Measurements from ENCODE around the gene GLI3. TPM values are rescaled to one million over a fixed set of nuclear protein-coding genes. Genes with fewer than 3 reads are reported as not detected.

The GLI3 gene
- total RNA-seq, 1 experiment from 2014 or later, result not detected

- Histone ChIP-seq H4K20me1 (ENCODE audit: insufficient read depth) (no peaks in the 10 kb centered on the region), H3K4me3 (no peak overlapping the region), H3K27me3 (ENCODE audit: insufficient read depth, low read depth) (peaks cover 15% of the 10 kb centered on the region), H3K9me2 (ENCODE audit: insufficient read depth) (no peaks in the 10 kb centered on the region), H2AFZ (no peak overlapping the region), H3K79me2 (ENCODE audit: low read depth) (no peaks in the 10 kb centered on the region), H3K4me2 (no peak overlapping the region), H3K27ac (no peak overlapping the region), H3K4me1 (replicated peaks; ENCODE audit: insufficient read depth) (no peaks in the 10 kb centered on the region), H3K9me3 (ENCODE audit: insufficient read depth, low read depth) (no peaks in the 10 kb centered on the region), H3F3A (ENCODE audit: insufficient read depth, low read depth) (no peaks in the 10 kb centered on the region), H3K36me3 (ENCODE audit: low read depth) (no peaks in the 10 kb centered on the region)
- TF ChIP-seq, protein P1, sequence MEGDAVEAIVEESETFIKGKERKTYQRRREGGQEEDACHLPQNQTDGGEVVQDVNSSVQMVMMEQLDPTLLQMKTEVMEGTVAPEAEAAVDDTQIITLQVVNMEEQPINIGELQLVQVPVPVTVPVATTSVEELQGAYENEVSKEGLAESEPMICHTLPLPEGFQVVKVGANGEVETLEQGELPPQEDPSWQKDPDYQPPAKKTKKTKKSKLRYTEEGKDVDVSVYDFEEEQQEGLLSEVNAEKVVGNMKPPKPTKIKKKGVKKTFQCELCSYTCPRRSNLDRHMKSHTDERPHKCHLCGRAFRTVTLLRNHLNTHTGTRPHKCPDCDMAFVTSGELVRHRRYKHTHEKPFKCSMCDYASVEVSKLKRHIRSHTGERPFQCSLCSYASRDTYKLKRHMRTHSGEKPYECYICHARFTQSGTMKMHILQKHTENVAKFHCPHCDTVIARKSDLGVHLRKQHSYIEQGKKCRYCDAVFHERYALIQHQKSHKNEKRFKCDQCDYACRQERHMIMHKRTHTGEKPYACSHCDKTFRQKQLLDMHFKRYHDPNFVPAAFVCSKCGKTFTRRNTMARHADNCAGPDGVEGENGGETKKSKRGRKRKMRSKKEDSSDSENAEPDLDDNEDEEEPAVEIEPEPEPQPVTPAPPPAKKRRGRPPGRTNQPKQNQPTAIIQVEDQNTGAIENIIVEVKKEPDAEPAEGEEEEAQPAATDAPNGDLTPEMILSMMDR (conservative IDR thresholded peaks at IDR 0.05), result no peak
- TF ChIP-seq EZH2 (IDR thresholded peaks at IDR 0.05; ENCODE audit: low read depth), result no peak
- ChIA-PET POLR2A (ENCODE audit: unreplicated experiment) (no interaction called here), CTCF (no interaction called here)
- no TSS peak for BruUV-seq (replicated peaks)
- DNase-seq, result no peak
- intact Hi-C loops (cut with micrococcal nuclease; ENCODE audit: unreplicated experiment), result no loop called here
Measured at GRCh38 chr7:42167206-42167605, 69.8 kb downstream of the GLI3 start.

GRCh38 chr7:42164881-42165428 lies 72.1 kb downstream of the GLI3 start:
- Histone ChIP-seq H3K79me2 (ENCODE audit: low read depth) (no peaks in the 10 kb centered on the region), H3K36me3 (ENCODE audit: low read depth) (no peaks in the 10 kb centered on the region), H3K27ac (no peak overlapping the region), H3K9me2 (ENCODE audit: insufficient read depth) (no peaks in the 10 kb centered on the region), H3K4me2 (no peak overlapping the region), H3K9me3 (ENCODE audit: insufficient read depth, low read depth) (no peaks in the 10 kb centered on the region), H3K4me1 (replicated peaks; ENCODE audit: insufficient read depth) (no peaks in the 10 kb centered on the region), H3K4me3 (no peak overlapping the region), H3F3A (ENCODE audit: insufficient read depth, low read depth) (no peaks in the 10 kb centered on the region), H3K27me3 (ENCODE audit: insufficient read depth, low read depth) (0 out of 2 replicates have a peak, but pooled peaks cover 2% of the 10 kb centered on the region), H2AFZ (no peak overlapping the region), H4K20me1 (ENCODE audit: insufficient read depth) (no peaks in the 10 kb centered on the region)
- CTCF ChIA-PET, result no interaction called here
- POLR2A ChIA-PET (ENCODE audit: unreplicated experiment), result no interaction called here
- TF ChIP-seq EZH2 (IDR thresholded peaks at IDR 0.05; ENCODE audit: low read depth), result no peak
- TF ChIP-seq, protein P1 (conservative IDR thresholded peaks at IDR 0.05), result no peak
- no peak for DNase-seq
- intact Hi-C loops (cut with micrococcal nuclease; ENCODE audit: unreplicated experiment), result no loop called here
- no TSS peak for BruUV-seq (replicated peaks)

GRCh38 chr7:42162560-42163325 lies 74.3 kb downstream of the GLI3 start:
- H3K79me2 ChIP-seq (ENCODE audit: low read depth), result no peaks in the 10 kb centered on the region

More at GRCh38 chr7:42162560-42163325, 74.3 kb downstream of the GLI3 start:
- Histone ChIP-seq H3K9me2 (ENCODE audit: insufficient read depth) (no peaks in the 10 kb centered on the region), H3K9me3 (ENCODE audit: insufficient read depth, low read depth) (no peaks in the 10 kb centered on the region), H3K4me3 (no peak overlapping the region), H3K27me3 (ENCODE audit: insufficient read depth, low read depth) (no peaks in the 10 kb centered on the region), H3K4me2 (no peak overlapping the region), H4K20me1 (ENCODE audit: insufficient read depth) (no peaks in the 10 kb centered on the region), H3F3A (ENCODE audit: insufficient read depth, low read depth) (no peaks in the 10 kb centered on the region), H3K4me1 (replicated peaks; ENCODE audit: insufficient read depth) (no peaks in the 10 kb centered on the region), H2AFZ (no peak overlapping the region), H3K27ac (no peak overlapping the region), H3K36me3 (ENCODE audit: low read depth) (no peaks in the 10 kb centered on the region)
- CTCF ChIA-PET, result no interaction called here
- intact Hi-C loops (cut with micrococcal nuclease; ENCODE audit: unreplicated experiment), result no loop called here
- POLR2A ChIA-PET (ENCODE audit: unreplicated experiment), result no interaction called here
- DNase-seq, result no peak
- TF ChIP-seq, protein P1 (conservative IDR thresholded peaks at IDR 0.05), result no peak
- TF ChIP-seq EZH2 (IDR thresholded peaks at IDR 0.05; ENCODE audit: low read depth), result no peak
- no TSS peak for BruUV-seq (replicated peaks)
